ENCODE results near the gene BRAF.
"Not testable (repeated sequence)": the region's sequence is repeated elsewhere in the genome, so short reads cannot be mapped to it uniquely, and the experiment has no call there.

BRAF gene

GRCh38 chr7:140899883-140900282, 24.8 kb downstream of the BRAF start:
- Histone ChIP-seq H3K4me1 (ENCODE audit: control insufficient read depth, insufficient read depth, low read length) (peaks cover 10% of the 10 kb centered on the region), H3K4me3 (ENCODE audit: low read depth, low read length) (no peak overlapping the region), H3K9ac (ENCODE audit: low read length) (no peak overlapping the region), H3K9me3 (ENCODE audit: control insufficient read depth, insufficient read depth, low read depth, low read length) (peaks cover 6% of the 10 kb centered on the region; the same call in 1 of the 2 replicates), H3K27me3 (ENCODE audit: control insufficient read depth, insufficient read depth, low read length) (no peaks in the 10 kb centered on the region), H3K27ac (ENCODE audit: low read depth, low read length) (no peak overlapping the region), H3K36me3 (ENCODE audit: control insufficient read depth, insufficient read depth, low read length) (peaks cover 4% of the 10 kb centered on the region; the same call in 1 of the 2 replicates)

GRCh38 chr7:140898786-140899536, 25.8 kb downstream of the BRAF start:
- Histone ChIP-seq H3K4me1 (ENCODE audit: control insufficient read depth, insufficient read depth, low read length) (peaks cover 10% of the 10 kb centered on the region), H3K27me3 (ENCODE audit: control insufficient read depth, insufficient read depth, low read length) (no peaks in the 10 kb centered on the region), H3K36me3 (ENCODE audit: control insufficient read depth, insufficient read depth, low read length) (peaks cover 4% of the 10 kb centered on the region; the same call in 1 of the 2 replicates), H3K9ac (ENCODE audit: low read length) (no peak overlapping the region), H3K9me3 (ENCODE audit: control insufficient read depth, insufficient read depth, low read depth, low read length) (peaks cover 6% of the 10 kb centered on the region; the same call in 1 of the 2 replicates), H3K27ac (ENCODE audit: low read depth, low read length) (no peak overlapping the region), H3K4me3 (ENCODE audit: low read depth, low read length) (no peak overlapping the region)

DNA sequence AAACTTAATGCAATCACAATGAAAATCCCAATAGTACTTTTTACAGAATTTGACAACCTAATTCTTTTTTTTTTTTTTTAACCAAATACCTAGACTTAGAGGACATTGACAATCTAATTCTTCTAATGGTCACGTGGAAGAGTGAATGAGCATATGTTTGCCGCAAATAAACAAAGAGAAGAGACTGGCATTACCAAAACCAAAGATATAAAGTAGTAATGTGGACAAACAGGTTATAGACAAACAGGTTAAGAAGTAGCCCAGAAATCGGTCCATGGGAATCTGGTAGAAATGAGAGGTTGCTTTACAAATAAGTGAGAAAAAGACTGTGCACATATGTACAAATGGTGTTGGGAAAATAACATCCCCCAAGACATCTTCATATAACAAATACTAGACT, 27.7 kb downstream of the BRAF start:
- Histone ChIP-seq H3K4me1 (ENCODE audit: control insufficient read depth, insufficient read depth, low read length) (peaks cover 10% of the 10 kb centered on the region), H3K27me3 (ENCODE audit: control insufficient read depth, insufficient read depth, low read length) (no peaks in the 10 kb centered on the region), H3K9ac (ENCODE audit: low read length) (no peak overlapping the region), H3K9me3 (ENCODE audit: control insufficient read depth, insufficient read depth, low read depth, low read length) (no peaks in the 10 kb centered on the region), H3K4me3 (ENCODE audit: low read depth, low read length) (no peak overlapping the region), H3K27ac (ENCODE audit: low read depth, low read length) (no peak overlapping the region), H3K36me3 (ENCODE audit: control insufficient read depth, insufficient read depth, low read length) (no peaks in the 10 kb centered on the region)

GRCh38 chr7:140889645-140890044, 35.1 kb downstream of the BRAF start:
- no peaks in the 10 kb centered on the region for H3K36me3 ChIP-seq (ENCODE audit: control insufficient read depth, insufficient read depth, low read length)
- no peak overlapping the region for H3K27ac ChIP-seq (ENCODE audit: low read depth, low read length)
- H3K9ac ChIP-seq (ENCODE audit: low read length) = no peak overlapping the region
- no peaks in the 10 kb centered on the region for H3K27me3 ChIP-seq (ENCODE audit: control insufficient read depth, insufficient read depth, low read length)
- H3K4me1 ChIP-seq (ENCODE audit: control insufficient read depth, insufficient read depth, low read length) = no peaks in the 10 kb centered on the region
- no peaks in the 10 kb centered on the region for H3K9me3 ChIP-seq (ENCODE audit: control insufficient read depth, insufficient read depth, low read depth, low read length)
- no peak overlapping the region for H3K4me3 ChIP-seq (ENCODE audit: low read depth, low read length)

DNA sequence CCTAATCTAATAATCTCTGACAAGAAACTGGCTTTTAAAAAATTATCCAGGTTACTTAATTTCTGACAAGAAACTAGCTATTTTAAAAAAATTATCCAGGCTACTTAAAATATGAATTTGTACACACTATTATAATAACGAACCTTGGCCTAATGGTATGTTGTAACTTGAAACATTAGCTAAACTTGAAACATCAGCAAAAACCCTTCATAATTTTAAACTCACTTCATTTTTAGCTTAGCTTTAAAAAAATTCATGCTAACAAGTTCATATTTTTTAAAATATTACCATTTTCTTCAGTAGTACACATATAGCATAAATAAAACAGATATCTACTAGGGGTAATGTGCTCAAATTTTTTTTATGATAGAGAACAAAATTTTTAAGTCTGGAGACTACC, 35.6 kb downstream of the BRAF start:
- H3K9ac ChIP-seq (ENCODE audit: low read length) = no peak overlapping the region
- H3K4me3 ChIP-seq (ENCODE audit: low read depth, low read length) = no peak overlapping the region
- no peaks in the 10 kb centered on the region for H3K36me3 ChIP-seq (ENCODE audit: control insufficient read depth, insufficient read depth, low read length)
- no peak overlapping the region for H3K27ac ChIP-seq (ENCODE audit: low read depth, low read length)
- no peaks in the 10 kb centered on the region for H3K27me3 ChIP-seq (ENCODE audit: control insufficient read depth, insufficient read depth, low read length)
- H3K4me1 ChIP-seq (ENCODE audit: control insufficient read depth, insufficient read depth, low read length) = no peaks in the 10 kb centered on the region
- no peaks in the 10 kb centered on the region for H3K9me3 ChIP-seq (ENCODE audit: control insufficient read depth, insufficient read depth, low read depth, low read length)

DNA sequence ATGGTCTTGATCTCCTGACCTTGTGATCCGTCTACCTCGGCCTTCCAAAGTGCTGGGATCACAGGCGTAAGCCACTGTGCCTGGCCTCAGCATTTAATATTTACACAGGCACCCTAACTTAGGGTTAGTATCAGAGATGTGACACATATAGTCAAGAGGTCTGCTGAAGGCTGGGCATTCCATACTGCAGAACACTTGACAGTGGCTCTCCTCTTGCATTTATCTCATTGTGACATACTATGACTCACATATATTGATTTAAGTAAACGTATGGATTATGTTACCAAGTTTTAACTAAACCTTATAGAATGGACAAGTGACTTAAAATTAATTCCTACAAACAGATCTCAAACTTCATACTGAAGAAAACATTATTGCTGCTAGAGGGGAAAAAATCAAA, 36.6 kb downstream of the BRAF start:
- Histone ChIP-seq H3K9ac (ENCODE audit: low read length) (no peak overlapping the region), H3K4me3 (ENCODE audit: low read depth, low read length) (no peak overlapping the region), H3K36me3 (ENCODE audit: control insufficient read depth, insufficient read depth, low read length) (no peaks in the 10 kb centered on the region), H3K4me1 (ENCODE audit: control insufficient read depth, insufficient read depth, low read length) (no peaks in the 10 kb centered on the region), H3K27ac (ENCODE audit: low read depth, low read length) (no peak overlapping the region), H3K27me3 (ENCODE audit: control insufficient read depth, insufficient read depth, low read length) (no peaks in the 10 kb centered on the region), H3K9me3 (ENCODE audit: control insufficient read depth, insufficient read depth, low read depth, low read length) (no peaks in the 10 kb centered on the region)

DNA sequence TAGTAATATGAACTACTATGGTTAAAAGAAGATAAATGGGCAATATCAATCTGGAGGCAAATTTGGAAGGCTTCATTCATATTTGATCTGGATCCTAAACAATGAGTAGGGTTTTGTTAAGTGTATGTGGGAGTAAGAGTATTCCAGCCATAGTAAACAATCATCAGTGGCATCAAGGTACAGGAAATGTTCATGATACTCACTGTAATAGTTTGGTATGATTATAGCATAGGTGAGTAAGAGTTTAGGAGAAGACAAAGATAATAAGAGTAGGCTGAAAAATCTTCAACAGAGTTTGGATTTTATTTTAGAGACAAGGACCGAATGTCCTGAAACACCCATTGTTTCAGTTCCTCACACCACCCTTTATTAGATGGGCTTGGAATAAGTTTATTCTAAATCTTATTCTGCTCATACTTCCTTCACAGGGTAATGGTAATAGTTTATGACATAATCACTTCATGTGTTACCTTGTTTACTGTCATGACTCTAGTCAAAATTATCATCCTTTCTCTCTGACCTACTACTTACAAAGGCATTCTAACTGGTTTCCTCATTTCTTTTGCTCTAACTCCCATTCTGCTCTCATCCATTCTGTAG, 38.9 kb downstream of the BRAF start:
- no peaks in the 10 kb centered on the region for H3K9me3 ChIP-seq (ENCODE audit: control insufficient read depth, insufficient read depth, low read depth, low read length)
- H3K36me3 ChIP-seq (ENCODE audit: control insufficient read depth, insufficient read depth, low read length) = no peaks in the 10 kb centered on the region
- no peak overlapping the region for H3K4me3 ChIP-seq (ENCODE audit: low read depth, low read length)
- no peaks in the 10 kb centered on the region for H3K27me3 ChIP-seq (ENCODE audit: control insufficient read depth, insufficient read depth, low read length)
- no peak overlapping the region for H3K9ac ChIP-seq (ENCODE audit: low read length)
- no peak overlapping the region for H3K27ac ChIP-seq (ENCODE audit: low read depth, low read length)
- H3K4me1 ChIP-seq (ENCODE audit: control insufficient read depth, insufficient read depth, low read length) = no peaks in the 10 kb centered on the region

DNA sequence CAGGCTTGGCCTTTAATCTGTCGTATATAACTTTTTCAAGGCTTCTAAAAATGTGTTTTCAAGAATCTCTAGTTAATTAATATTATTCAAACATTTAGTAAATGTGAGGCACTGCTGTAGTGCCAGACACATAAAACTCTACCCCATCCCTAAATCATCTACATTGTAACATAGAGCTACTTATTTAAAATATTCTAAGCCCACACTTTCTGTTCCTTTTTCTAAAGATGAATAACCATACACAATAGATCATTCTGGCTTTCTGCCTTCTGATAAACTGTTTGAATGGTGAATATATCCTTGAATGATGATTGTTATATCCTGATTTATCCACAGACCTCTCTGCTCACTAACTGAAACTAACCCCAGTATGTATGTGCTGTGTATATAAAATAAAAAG, 41.4 kb downstream of the BRAF start:
- H3K4me1 ChIP-seq (ENCODE audit: control insufficient read depth, insufficient read depth, low read length) = no peaks in the 10 kb centered on the region
- no peaks in the 10 kb centered on the region for H3K36me3 ChIP-seq (ENCODE audit: control insufficient read depth, insufficient read depth, low read length)
- no peak overlapping the region for H3K4me3 ChIP-seq (ENCODE audit: low read depth, low read length)
- no peaks in the 10 kb centered on the region for H3K27me3 ChIP-seq (ENCODE audit: control insufficient read depth, insufficient read depth, low read length)
- no peak overlapping the region for H3K9ac ChIP-seq (ENCODE audit: low read length)
- no peak overlapping the region for H3K27ac ChIP-seq (ENCODE audit: low read depth, low read length)
- no peaks in the 10 kb centered on the region for H3K9me3 ChIP-seq (ENCODE audit: control insufficient read depth, insufficient read depth, low read depth, low read length)

GRCh38 chr7:140882834-140883233, 41.9 kb downstream of the BRAF start:
- H3K4me1 ChIP-seq (ENCODE audit: control insufficient read depth, insufficient read depth, low read length); H3K9ac ChIP-seq (ENCODE audit: low read length); H3K27me3 ChIP-seq (ENCODE audit: control insufficient read depth, insufficient read depth, low read length); H3K36me3 ChIP-seq (ENCODE audit: control insufficient read depth, insufficient read depth, low read length); H3K27ac ChIP-seq (ENCODE audit: low read depth, low read length); H3K4me3 ChIP-seq (ENCODE audit: low read depth, low read length); H3K9me3 ChIP-seq (ENCODE audit: control insufficient read depth, insufficient read depth, low read depth, low read length): not testable (repeated sequence)

GRCh38 chr7:140881507-140882228, 43.1 kb downstream of the BRAF start:
- H3K4me3 ChIP-seq (ENCODE audit: low read depth, low read length) = no peak overlapping the region
- H3K27me3 ChIP-seq (ENCODE audit: control insufficient read depth, insufficient read depth, low read length) = no peaks in the 10 kb centered on the region
- H3K27ac ChIP-seq (ENCODE audit: low read depth, low read length) = no peak overlapping the region
- no peaks in the 10 kb centered on the region for H3K36me3 ChIP-seq (ENCODE audit: control insufficient read depth, insufficient read depth, low read length)
- H3K9me3 ChIP-seq (ENCODE audit: control insufficient read depth, insufficient read depth, low read depth, low read length) = no peaks in the 10 kb centered on the region
- no peak overlapping the region for H3K9ac ChIP-seq (ENCODE audit: low read length)
- H3K4me1 ChIP-seq (ENCODE audit: control insufficient read depth, insufficient read depth, low read length) = no peaks in the 10 kb centered on the region

DNA sequence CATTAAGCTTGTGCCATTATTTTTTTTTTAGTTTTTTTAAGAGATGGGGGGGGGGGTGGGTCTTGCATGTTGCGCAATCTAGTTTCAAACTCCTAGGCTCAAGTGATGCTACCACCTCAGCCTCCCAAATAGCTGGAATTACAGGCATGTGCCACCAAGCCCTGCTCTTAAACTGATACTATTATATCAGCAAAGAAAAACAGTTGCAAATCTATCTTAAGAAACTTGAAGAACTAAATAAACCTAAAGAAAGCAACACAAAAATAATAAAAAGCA, 47.5 kb downstream of the BRAF start:
- no peaks in the 10 kb centered on the region for H3K36me3 ChIP-seq (ENCODE audit: control insufficient read depth, insufficient read depth, low read length)
- no peak overlapping the region for H3K9ac ChIP-seq (ENCODE audit: low read length)
- H3K27me3 ChIP-seq (ENCODE audit: control insufficient read depth, insufficient read depth, low read length) = no peaks in the 10 kb centered on the region
- no peaks in the 10 kb centered on the region; the same call in 1 of the 2 replicates for H3K4me1 ChIP-seq (ENCODE audit: control insufficient read depth, insufficient read depth, low read length)
- H3K27ac ChIP-seq (ENCODE audit: low read depth, low read length) = no peak overlapping the region
- H3K4me3 ChIP-seq (ENCODE audit: low read depth, low read length) = no peak overlapping the region
- no peaks in the 10 kb centered on the region for H3K9me3 ChIP-seq (ENCODE audit: control insufficient read depth, insufficient read depth, low read depth, low read length)
